Neutrophil (primary cell): ENCODE results near the gene NTM.

Source experiments
- H3K27ac ChIP-seq: fragments of 200-600 bp; sonication (generic); 2 replicates; pipeline ENCODE4 v1.5.1; 2016; ENCODE audit warnings: mild to moderate bottlenecking, moderate library complexity
- H3K27me3 ChIP-seq: fragments of 200-600 bp; sonication (generic); 2 replicates; pipeline ENCODE4 v1.6.0; 2016; ENCODE audit warnings: mild to moderate bottlenecking
- H3K36me3 ChIP-seq: fragments of 200-600 bp; sonication (generic); 2 replicates; pipeline ENCODE4 v1.5.1; 2017
- H3K4me1 ChIP-seq, 2 experiments: fragments of 200-600 bp in 1 of 2; sonication (generic) in 1 of 2; 1 replicate in 1 of 2; 2 replicates in 1 of 2; pipeline versions ENCODE4 v1.5.1 to v1.6.1; 2013 to 2016; ENCODE audit warnings: low read depth in 1 of 2, low read length in 1 of 2, mild to moderate bottlenecking in 1 of 2, moderate library complexity in 1 of 2; ENCODE audit not compliant: control insufficient read depth in 1 of 2, insufficient read depth in 1 of 2
- H3K4me3 ChIP-seq, 2 experiments: fragments of 200-600 bp in 1 of 2; sonication (generic) in 1 of 2; 1 replicate in 1 of 2; 2 replicates in 1 of 2; pipeline ENCODE4 v1.5.1; 2013 to 2016; ENCODE audit warnings: low read depth in 1 of 2, low read length in 1 of 2, mild to moderate bottlenecking in 1 of 2, moderate library complexity in 1 of 2
- H3K9me3 ChIP-seq: fragments of 200-600 bp; sonication (generic); 2 replicates; pipeline ENCODE4 v1.5.1; 2016
- TF ChIP-seq, protein P1 (sequence below): fragments of 200-600 bp; sonication (generic); IDR thresholded peaks from 2 replicates; pipeline ENCODE4 v1.5.1; 2016; ENCODE audit warnings: antibody characterized with exemption

Gene NTM

DNA sequence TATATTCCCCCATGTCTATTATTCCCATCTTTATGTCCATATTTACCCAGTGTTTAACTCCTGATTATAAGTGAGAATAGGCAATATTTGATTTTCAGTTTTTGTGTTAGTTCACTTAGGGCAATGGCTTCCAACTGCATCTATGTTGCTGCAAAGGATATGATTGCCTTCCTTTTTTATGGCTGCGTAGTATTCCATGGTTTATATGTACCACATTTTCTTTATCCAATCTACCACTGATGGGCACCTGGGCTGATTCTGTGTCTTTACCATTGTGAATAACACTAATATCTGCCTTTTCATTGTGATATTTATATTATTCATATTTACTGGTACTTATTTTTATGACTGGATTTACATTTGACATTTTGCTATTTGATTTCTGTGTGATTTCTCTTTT lies 649.6 kb downstream of the NTM start:
- Histone ChIP-seq H3K27me3 (no peaks in the 10 kb centered on the region), H3K36me3 (no peaks in the 10 kb centered on the region), H3K4me3 (no peak overlapping the region), H3K4me1 (no peaks in the 10 kb centered on the region), H3K27ac (no peak overlapping the region), H3K9me3 (no peaks in the 10 kb centered on the region)
- TF ChIP-seq, protein P1, sequence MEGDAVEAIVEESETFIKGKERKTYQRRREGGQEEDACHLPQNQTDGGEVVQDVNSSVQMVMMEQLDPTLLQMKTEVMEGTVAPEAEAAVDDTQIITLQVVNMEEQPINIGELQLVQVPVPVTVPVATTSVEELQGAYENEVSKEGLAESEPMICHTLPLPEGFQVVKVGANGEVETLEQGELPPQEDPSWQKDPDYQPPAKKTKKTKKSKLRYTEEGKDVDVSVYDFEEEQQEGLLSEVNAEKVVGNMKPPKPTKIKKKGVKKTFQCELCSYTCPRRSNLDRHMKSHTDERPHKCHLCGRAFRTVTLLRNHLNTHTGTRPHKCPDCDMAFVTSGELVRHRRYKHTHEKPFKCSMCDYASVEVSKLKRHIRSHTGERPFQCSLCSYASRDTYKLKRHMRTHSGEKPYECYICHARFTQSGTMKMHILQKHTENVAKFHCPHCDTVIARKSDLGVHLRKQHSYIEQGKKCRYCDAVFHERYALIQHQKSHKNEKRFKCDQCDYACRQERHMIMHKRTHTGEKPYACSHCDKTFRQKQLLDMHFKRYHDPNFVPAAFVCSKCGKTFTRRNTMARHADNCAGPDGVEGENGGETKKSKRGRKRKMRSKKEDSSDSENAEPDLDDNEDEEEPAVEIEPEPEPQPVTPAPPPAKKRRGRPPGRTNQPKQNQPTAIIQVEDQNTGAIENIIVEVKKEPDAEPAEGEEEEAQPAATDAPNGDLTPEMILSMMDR: no peak

DNA sequence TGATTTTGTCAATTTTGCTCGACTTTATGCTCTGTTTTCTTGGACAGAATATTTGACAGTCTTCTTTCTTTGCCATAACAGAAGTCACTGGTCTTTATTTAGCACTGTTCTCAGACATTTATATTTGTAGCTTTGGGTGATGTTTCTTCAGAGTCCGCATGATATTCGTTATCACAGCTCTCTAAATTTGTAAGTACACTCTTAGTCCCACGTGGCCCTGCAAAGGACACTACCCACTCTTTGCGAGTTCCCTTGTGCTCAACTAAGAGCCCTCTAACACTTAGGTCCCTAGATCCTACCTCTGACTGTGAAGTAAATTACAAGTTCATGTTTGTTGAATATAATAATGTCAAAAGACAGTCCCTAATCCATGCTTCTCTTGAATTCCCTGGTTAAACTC lies 651.9 kb downstream of the NTM start:
- no peak overlapping the region for H3K4me3 ChIP-seq
- no peaks in the 10 kb centered on the region for H3K36me3 ChIP-seq
- no peaks in the 10 kb centered on the region for H3K4me1 ChIP-seq
- H3K27ac ChIP-seq: no peak overlapping the region
- TF ChIP-seq, protein P1: no peak
- no peaks in the 10 kb centered on the region for H3K27me3 ChIP-seq
- H3K9me3 ChIP-seq: no peaks in the 10 kb centered on the region

DNA sequence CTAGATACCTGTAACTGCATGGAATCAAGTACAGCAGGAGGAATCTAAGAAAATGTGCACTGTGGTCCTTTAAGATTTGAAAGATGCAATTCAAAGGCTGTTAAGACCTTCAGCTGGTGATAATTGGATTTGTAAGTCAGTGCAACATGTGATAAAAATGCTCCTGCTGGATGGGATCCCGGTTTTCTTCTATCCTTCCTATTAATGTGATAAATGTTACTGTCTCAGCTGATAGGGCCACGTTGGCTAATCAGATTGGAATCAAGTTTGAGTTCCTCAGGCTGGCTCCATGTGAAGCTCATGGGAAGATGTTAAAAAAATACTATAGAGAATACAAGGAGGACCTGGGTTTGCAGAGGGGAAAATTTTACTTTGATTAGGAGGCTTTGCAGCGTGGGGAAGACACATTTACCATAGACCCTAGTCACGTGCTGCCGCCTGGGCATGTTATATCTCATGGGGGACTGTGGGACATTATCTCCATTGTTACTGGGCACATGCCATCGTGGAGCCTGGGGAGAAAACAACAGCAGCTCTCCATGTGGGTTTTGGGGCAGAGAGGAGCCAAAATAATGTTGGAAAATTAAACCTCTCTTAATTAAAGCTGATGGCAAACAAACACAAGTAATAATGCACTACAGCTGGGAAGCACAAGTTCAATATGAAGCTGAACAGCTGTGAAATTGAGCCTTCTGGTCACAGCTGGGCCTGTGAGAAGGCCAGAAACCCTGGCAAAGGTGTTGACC lies 652.5 kb downstream of the NTM start:
- H3K4me1 ChIP-seq: no peaks in the 10 kb centered on the region
- H3K27me3 ChIP-seq: no peaks in the 10 kb centered on the region
- no peak overlapping the region for H3K27ac ChIP-seq
- no peaks in the 10 kb centered on the region for H3K9me3 ChIP-seq
- TF ChIP-seq, protein P1: no peak
- no peaks in the 10 kb centered on the region for H3K36me3 ChIP-seq
- no peak overlapping the region for H3K4me3 ChIP-seq

DNA sequence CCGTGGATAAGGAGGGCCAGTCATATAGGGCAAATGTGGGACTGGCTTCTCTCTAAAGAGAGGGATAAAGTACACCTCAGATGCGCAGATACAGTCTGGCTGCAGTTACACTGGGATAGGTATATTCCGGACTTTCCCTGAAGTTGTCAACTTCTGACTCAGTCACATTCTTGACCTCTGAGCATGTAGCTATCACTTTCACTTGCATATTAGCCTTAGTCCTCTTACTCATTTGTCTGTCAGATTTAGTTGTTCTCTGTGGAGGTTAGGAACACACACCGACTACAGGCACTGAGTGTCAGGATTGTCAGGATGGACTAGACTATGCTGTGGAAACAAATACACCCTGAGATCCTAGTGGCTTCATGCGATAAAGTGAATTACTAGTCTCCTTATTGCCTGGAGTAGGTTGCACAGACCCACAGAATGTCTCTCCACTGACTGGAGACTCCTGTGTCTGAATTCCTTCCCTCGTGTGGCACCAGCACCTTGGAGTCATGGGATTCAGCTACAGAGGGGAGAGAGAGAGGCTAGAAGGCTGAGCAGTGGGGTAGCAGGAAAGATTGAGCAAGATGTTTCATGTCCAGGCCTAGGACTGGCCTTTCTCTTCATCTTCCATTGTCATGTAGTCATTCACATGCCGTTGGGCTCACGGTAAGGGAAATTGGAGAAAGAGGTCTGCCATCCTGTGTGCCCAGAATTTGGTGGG lies 654.3 kb downstream of the NTM start:
- no peaks in the 10 kb centered on the region for H3K36me3 ChIP-seq
- no peak overlapping the region for H3K27ac ChIP-seq
- no peaks in the 10 kb centered on the region for H3K9me3 ChIP-seq
- TF ChIP-seq, protein P1: no peak
- H3K4me3 ChIP-seq: no peak overlapping the region
- no peaks in the 10 kb centered on the region for H3K27me3 ChIP-seq
- no peaks in the 10 kb centered on the region for H3K4me1 ChIP-seq

DNA sequence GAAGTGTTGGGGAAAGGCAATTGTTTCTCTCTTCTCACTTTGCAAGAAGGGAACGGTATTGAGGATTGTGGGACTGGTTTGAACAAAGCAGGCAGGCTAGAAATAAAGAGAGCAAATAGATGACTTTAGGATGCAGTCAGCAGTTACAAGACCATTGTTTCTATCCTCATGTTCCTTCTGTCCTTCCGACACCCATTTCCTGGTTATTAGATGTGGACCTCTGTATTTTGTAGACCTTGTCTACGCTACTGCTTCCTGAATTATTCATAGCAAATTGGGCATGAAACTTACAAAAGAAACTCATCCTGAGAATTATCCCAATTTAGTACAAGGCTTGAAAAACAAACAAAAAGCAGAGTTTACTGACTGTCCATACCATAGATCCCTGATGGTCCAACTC lies 656.3 kb downstream of the NTM start:
- no peak overlapping the region for H3K27ac ChIP-seq
- no peak overlapping the region for H3K4me3 ChIP-seq
- no peaks in the 10 kb centered on the region for H3K9me3 ChIP-seq
- no peaks in the 10 kb centered on the region for H3K36me3 ChIP-seq
- H3K4me1 ChIP-seq: no peaks in the 10 kb centered on the region
- H3K27me3 ChIP-seq: no peaks in the 10 kb centered on the region
- TF ChIP-seq, protein P1: no peak
